Nephron progenitor cell (in vitro differentiated cells): Measurements from ENCODE around the gene LMBR1.
A peak's percentile ranks its signal among the peaks of the same experiment; 100 is the strongest.

ENCODE experiments used
- DNase-seq: peaks from one replicate; pipeline ENCODE4 v3.0.0; 2021
- H3K27ac Mint-ChIP-seq: 2 replicates; pipeline ENCODE4 v1.8.0; 2021; ENCODE audit warnings: mild to moderate bottlenecking, moderate library complexity, mixed read lengths
- H3K27me3 Mint-ChIP-seq: 2 replicates; pipeline ENCODE4 v1.8.0; 2021; ENCODE audit warnings: mild to moderate bottlenecking, low read depth, mixed read lengths; ENCODE audit not compliant: poor library complexity
- H3K36me3 Mint-ChIP-seq: 2 replicates; pipeline ENCODE4 v1.8.0; 2021; ENCODE audit warnings: low read depth, mixed read lengths
- H3K4me1 Mint-ChIP-seq: 2 replicates; pipeline ENCODE4 v1.8.0; 2021; ENCODE audit warnings: mixed read lengths
- H3K4me3 Mint-ChIP-seq: 2 replicates; pipeline ENCODE4 v1.8.0; 2021; ENCODE audit warnings: mild to moderate bottlenecking, moderate library complexity, mixed read lengths
- H3K9me3 Mint-ChIP-seq: 2 replicates; pipeline ENCODE4 v1.8.0; 2021; ENCODE audit warnings: mild to moderate bottlenecking, moderate library complexity, mixed read lengths
- CTCF ChIP-seq: fragments of 200-600 bp; sonication (generic); IDR thresholded peaks from 2 replicates; pipeline ENCODE4 v1.5.0; 2021; ENCODE audit warnings: antibody characterized with exemption

LMBR1 gene

GRCh38 chr7:156746891-156747290 is 146.1 kb downstream of the LMBR1 start:
- Mint-ChIP-seq H3K4me1 (no peaks in the 10 kb centered on the region), H3K4me3 (no peak overlapping the region), H3K9me3 (peaks cover 5% of the 10 kb centered on the region), H3K27ac (no peak overlapping the region), H3K36me3 (peaks cover 38% of the 10 kb centered on the region), H3K27me3 (no peaks in the 10 kb centered on the region)
- TF ChIP-seq CTCF = no peak
- DNase-seq = no peak

- Mint-ChIP-seq H3K27ac (peak overlapping the region; percentile 21), H3K4me3 (no peak overlapping the region), H3K27me3 (no peaks in the 10 kb centered on the region), H3K9me3 (peaks cover 31% of the 10 kb centered on the region), H3K4me1 (peaks cover 9% of the 10 kb centered on the region), H3K36me3 (peaks cover 78% of the 10 kb centered on the region)
- DNase-seq = no peak
- TF ChIP-seq CTCF = no peak
Observed at GRCh38 chr7:156739596-156739995, 153.4 kb downstream of the LMBR1 start.

GRCh38 chr7:156735851-156736250 is 157.1 kb downstream of the LMBR1 start:
- peaks cover 82% of the 10 kb centered on the region for H3K36me3 Mint-ChIP-seq
- H3K4me3 Mint-ChIP-seq = no peak overlapping the region
- H3K27ac Mint-ChIP-seq = no peak overlapping the region
- TF ChIP-seq CTCF = no peak
- H3K4me1 Mint-ChIP-seq = peaks cover 9% of the 10 kb centered on the region
- peaks cover 49% of the 10 kb centered on the region for H3K9me3 Mint-ChIP-seq
- no peaks in the 10 kb centered on the region for H3K27me3 Mint-ChIP-seq
- no peak for DNase-seq

- H3K36me3 Mint-ChIP-seq = peaks cover 80% of the 10 kb centered on the region
- TF ChIP-seq CTCF = no peak
- DNase-seq = no peak
- no peak overlapping the region for H3K4me3 Mint-ChIP-seq
- no peaks in the 10 kb centered on the region for H3K4me1 Mint-ChIP-seq
- no peak overlapping the region for H3K27ac Mint-ChIP-seq
- H3K27me3 Mint-ChIP-seq = no peaks in the 10 kb centered on the region
- peaks cover 40% of the 10 kb centered on the region for H3K9me3 Mint-ChIP-seq
Observed at GRCh38 chr7:156733638-156734037, 159.3 kb downstream of the LMBR1 start.

GRCh38 chr7:156732091-156732625 is 160.8 kb downstream of the LMBR1 start:
- H3K27me3 Mint-ChIP-seq = no peaks in the 10 kb centered on the region
- H3K4me3 Mint-ChIP-seq = no peak overlapping the region
- no peak for DNase-seq
- H3K9me3 Mint-ChIP-seq = peaks cover 40% of the 10 kb centered on the region
- peaks cover 74% of the 10 kb centered on the region for H3K36me3 Mint-ChIP-seq
- no peaks in the 10 kb centered on the region for H3K4me1 Mint-ChIP-seq
- H3K27ac Mint-ChIP-seq = no peak overlapping the region
- no peak for TF ChIP-seq CTCF

- TF ChIP-seq CTCF = no peak
- Mint-ChIP-seq H3K4me1 (no peaks in the 10 kb centered on the region), H3K9me3 (peaks cover 40% of the 10 kb centered on the region), H3K27me3 (no peaks in the 10 kb centered on the region), H3K27ac (no peak overlapping the region), H3K36me3 (peaks cover 69% of the 10 kb centered on the region), H3K4me3 (no peak overlapping the region)
- no peak for DNase-seq
Observed at GRCh38 chr7:156731651-156732050, 161.3 kb downstream of the LMBR1 start.
